Endothelial cell of umbilical vein (primary cell): ENCODE results near the gene HLA-F. TPM values are rescaled to one million over a fixed set of nuclear protein-coding genes. Genes with fewer than 3 reads are reported as not detected.

Experiments
- BruUV-seq: library from RNA; stranded (reverse); fragments of 400-500 nt; replicated peaks from 2 replicates; lab custom pipeline; 2021; lab: Mats Ljungman, UMichigan
- CTCF ChIA-PET: fragments of 300-600, 350-600 bp; sonication (Branson Sonifier 250); formaldehyde crosslinking; loops from one replicate; lab custom pipeline; 2021; ENCODE audit warnings: antibody characterized with exemption, inconsistent platforms; lab: Charles Lee
- POLR2A ChIA-PET: fragments of 300-600, 350-600 bp; sonication (Branson Sonifier 250); formaldehyde crosslinking; loops from one replicate; lab custom pipeline; 2021; ENCODE audit warnings: antibody characterized with exemption, inconsistent platforms; lab: Charles Lee
- DNase-seq: peaks from one replicate; pipeline ENCODE4 v3.0.0-alpha.2; 2011; ENCODE audit warnings: low read depth, low spot score
- FAIRE-seq: peaks from 2 replicates; lab custom pipeline; 2011; peaks lifted over from hg19 to GRCh38; lab: Jason Lieb, UNC
- H2AFZ ChIP-seq: 2 replicates; pipeline ENCODE4 v1.6.0; 2012; ENCODE audit warnings: low read depth, low read length, control low read depth, inconsistent platforms
- H3K27ac ChIP-seq: 2 replicates; pipeline ENCODE4 v1.5.1; 2011; ENCODE audit warnings: low read depth, mild to moderate bottlenecking, control low read depth, low read length, moderate library complexity; ENCODE audit not compliant: insufficient read depth
- H3K27me3 ChIP-seq, 2 experiments: 2 replicates each; pipeline versions ENCODE4 v1.6.0 to v1.6.1; 2011; ENCODE audit warnings: low read length in 2 of 2, mixed read lengths in 1 of 2; ENCODE audit not compliant: control insufficient read depth in 2 of 2, insufficient read depth in 2 of 2
- H3K36me3 ChIP-seq, 2 experiments: 2 replicates in 1 of 2; 3 replicates in 1 of 2; pipeline ENCODE4 v1.5.1; 2011; ENCODE audit warnings: low read length in 2 of 2, mild to moderate bottlenecking in 1 of 2, moderate library complexity in 1 of 2; ENCODE audit not compliant: control insufficient read depth in 2 of 2, insufficient read depth in 2 of 2; ENCODE audit errors: extremely low read depth in 1 of 2
- H3K4me1 ChIP-seq: 3 replicates; pipeline ENCODE4 v1.5.1; 2011; ENCODE audit warnings: mild to moderate bottlenecking, low read length; ENCODE audit not compliant: control insufficient read depth, insufficient read depth; ENCODE audit errors: extremely low read depth
- H3K4me2 ChIP-seq: 2 replicates; pipeline ENCODE4 v1.6.1; 2011; ENCODE audit warnings: low read length, control low read depth, mixed read lengths; ENCODE audit not compliant: insufficient read depth
- H3K4me3 ChIP-seq, 3 experiments: fragments of 200-600 bp in 1 of 3; sonication (generic), shearing (Covaris generic) in 1 of 3; replicated peaks in 1 of 3; 2 replicates each; pipeline ENCODE4 v1.5.1; 2011 to 2016; ENCODE audit warnings: control low read depth in 3 of 3, low read length in 3 of 3, mild to moderate bottlenecking in 2 of 3, inconsistent platforms in 1 of 3, low read depth in 1 of 3, moderate library complexity in 1 of 3; ENCODE audit not compliant: insufficient read depth in 1 of 3
- H3K79me2 ChIP-seq: 2 replicates; pipeline ENCODE4 v1.6.0; 2012; ENCODE audit warnings: low read length, inconsistent platforms; ENCODE audit not compliant: control insufficient read depth, insufficient read depth
- H3K9ac ChIP-seq: replicated peaks from 2 replicates; pipeline ENCODE3; 2011; ENCODE audit warnings: low read length, control low read depth; ENCODE audit not compliant: insufficient read depth; ENCODE audit errors: extremely low read depth
- H3K9me1 ChIP-seq: replicated peaks from 3 replicates; pipeline ENCODE4 v1.6.0; 2011; ENCODE audit warnings: mild to moderate bottlenecking, low read length; ENCODE audit not compliant: control insufficient read depth, insufficient read depth; ENCODE audit errors: extremely low read depth
- H3K9me3 ChIP-seq: replicated peaks from 2 replicates; pipeline ENCODE4 v1.5.1; 2012; ENCODE audit warnings: low read length, inconsistent platforms; ENCODE audit not compliant: control insufficient read depth, insufficient read depth
- H4K20me1 ChIP-seq: replicated peaks from 2 replicates; pipeline ENCODE3; 2011; ENCODE audit warnings: mild to moderate bottlenecking, low read length; ENCODE audit not compliant: control insufficient read depth, insufficient read depth; ENCODE audit errors: extremely low read depth
- EZH2 ChIP-seq: IDR thresholded peaks from 2 replicates; pipeline ENCODE4 v1.6.1; 2012; ENCODE audit warnings: borderline replicate concordance, low read depth, mild to moderate bottlenecking, moderate library complexity, low read length, inconsistent platforms; ENCODE audit not compliant: severe bottlenecking
- FOS ChIP-seq: IDR thresholded peaks from 2 replicates; pipeline ENCODE4 v1.6.1; 2011; ENCODE audit warnings: mild to moderate bottlenecking, low read length, moderate library complexity, borderline replicate concordance; ENCODE audit not compliant: insufficient read depth
- GATA2 ChIP-seq: IDR thresholded peaks from 2 replicates; pipeline ENCODE4 v1.7.0; 2011; ENCODE audit warnings: low read depth, mild to moderate bottlenecking, moderate library complexity, mixed read lengths, low read length; ENCODE audit not compliant: insufficient read length, insufficient read depth
- JUN ChIP-seq: IDR thresholded peaks from 2 replicates; pipeline ENCODE4 v1.6.1; 2011; ENCODE audit warnings: borderline replicate concordance, low read depth; ENCODE audit not compliant: insufficient read length, insufficient read depth
- MYC ChIP-seq: IDR thresholded peaks from one replicate; pipeline ENCODE4 v1.6.1; 2011; ENCODE audit warnings: mild to moderate bottlenecking, low read depth, low read length
- POLR2A ChIP-seq: IDR thresholded peaks from 2 replicates; pipeline ENCODE4 v1.6.1; 2012; ENCODE audit warnings: low read depth, mild to moderate bottlenecking, control low read depth, low read length
- POLR2AphosphoS5 ChIP-seq: IDR thresholded peaks from 2 replicates; pipeline ENCODE4 v1.6.1; 2012; ENCODE audit warnings: low read depth, mild to moderate bottlenecking, control low read depth, low read length, moderate library complexity; ENCODE audit not compliant: insufficient read depth
- dilution Hi-C: fragments of 300-500 bp; cut with MboI; formaldehyde crosslinking; loops from one replicate; pipeline ENCODE4 v1.15.0; 2019; ENCODE audit warnings: low sequenced_read_pairs; ENCODE audit not compliant: extremely low pct_ligation_motif_present
- intact Hi-C: fragments of 100-400 bp; cut with micrococcal nuclease; formaldehyde crosslinking; loops from one replicate; pipeline ENCODE4 v1.10.0; 2022
- polyA plus RNA-seq, 4 experiments: library from polyadenylated mRNA; depleted of rRNA in 3 of 4; stranded (reverse) in 3 of 4; unstranded in 1 of 4; fragments of >200 nt; gene quantifications; 2 replicates each; pipeline versions ENCODE4 v1.2.1 to v1.2.3, GENCODE V29; 2011 to 2012; ENCODE audit warnings: missing spikeins in 1 of 4
- total RNA-seq: library from RNA; stranded (reverse); gene quantifications from 2 replicates; pipeline ENCODE4 v1.2.3, GENCODE V29; 2021
- TF ChIP-seq, protein P1 (sequence below): IDR thresholded peaks from 2 replicates; pipeline ENCODE4 v1.6.1; 2011; ENCODE audit not compliant: insufficient read depth, insufficient read length
- TF ChIP-seq, protein P2 (sequence below), 2 donors: IDR thresholded peaks; 1 replicate in 1 of 2; 2 replicates in 1 of 2; pipeline ENCODE4 v1.5.1; 2011; ENCODE audit warnings: low read length in 2 of 2, mild to moderate bottlenecking in 2 of 2, moderate library complexity in 2 of 2, control low read depth in 1 of 2, inconsistent platforms in 1 of 2, low read depth in 1 of 2; ENCODE audit not compliant: insufficient read depth in 1 of 2; ENCODE audit errors: extremely low read depth in 1 of 2

Gene HLA-F
- total and polyA plus RNA-seq, 2 donors (not counting 3 experiments of a cell fraction or from before 2014, with no cell fraction given), result 1.5 to 1.6 TPM

DNA sequence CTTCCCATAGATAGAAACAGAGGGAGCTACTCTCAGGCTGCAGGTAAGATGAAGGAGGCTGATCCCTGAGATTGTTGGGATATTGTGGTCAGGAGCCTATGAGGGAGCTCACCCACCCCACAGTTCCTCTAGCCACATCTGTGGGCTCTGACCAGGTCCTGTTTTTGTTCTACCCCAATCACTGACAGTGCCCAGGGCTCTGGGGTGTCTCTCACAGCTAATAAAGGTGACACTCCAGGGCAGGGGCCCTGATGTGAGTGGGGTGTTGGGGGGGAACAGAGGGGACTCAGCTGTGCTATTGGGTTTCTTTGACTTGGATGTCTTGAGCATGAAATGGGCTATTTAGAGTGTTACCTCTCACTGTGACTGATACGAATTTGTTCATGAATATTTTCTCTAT lies 2.8 kb downstream of the HLA-F start:
- Histone ChIP-seq H3K27ac (no peak overlapping the region), H3K36me3 (no peaks in the 10 kb centered on the region), H3K4me1 (no peaks in the 10 kb centered on the region), H3K27me3 (peaks cover 13 to 23% of the 10 kb centered on the region in 2 experiments), H3K79me2 (no peaks in the 10 kb centered on the region), H3K4me3 (no peak overlapping the region), H3K4me2 (no peak overlapping the region), H2AFZ (no peak overlapping the region), H3K9me3 (no peaks in the 10 kb centered on the region), H3K9ac (no peak overlapping the region), H3K9me1 (no peaks in the 10 kb centered on the region), H4K20me1 (no peaks in the 10 kb centered on the region)
- TF ChIP-seq GATA2, result no peak
- no peak for TF ChIP-seq POLR2A
- TF ChIP-seq POLR2AphosphoS5, result no peak
- TF ChIP-seq, protein P1, sequence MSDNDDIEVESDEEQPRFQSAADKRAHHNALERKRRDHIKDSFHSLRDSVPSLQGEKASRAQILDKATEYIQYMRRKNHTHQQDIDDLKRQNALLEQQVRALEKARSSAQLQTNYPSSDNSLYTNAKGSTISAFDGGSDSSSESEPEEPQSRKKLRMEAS, result no peak
- TF ChIP-seq MYC, result no peak
- TF ChIP-seq, protein P2, sequence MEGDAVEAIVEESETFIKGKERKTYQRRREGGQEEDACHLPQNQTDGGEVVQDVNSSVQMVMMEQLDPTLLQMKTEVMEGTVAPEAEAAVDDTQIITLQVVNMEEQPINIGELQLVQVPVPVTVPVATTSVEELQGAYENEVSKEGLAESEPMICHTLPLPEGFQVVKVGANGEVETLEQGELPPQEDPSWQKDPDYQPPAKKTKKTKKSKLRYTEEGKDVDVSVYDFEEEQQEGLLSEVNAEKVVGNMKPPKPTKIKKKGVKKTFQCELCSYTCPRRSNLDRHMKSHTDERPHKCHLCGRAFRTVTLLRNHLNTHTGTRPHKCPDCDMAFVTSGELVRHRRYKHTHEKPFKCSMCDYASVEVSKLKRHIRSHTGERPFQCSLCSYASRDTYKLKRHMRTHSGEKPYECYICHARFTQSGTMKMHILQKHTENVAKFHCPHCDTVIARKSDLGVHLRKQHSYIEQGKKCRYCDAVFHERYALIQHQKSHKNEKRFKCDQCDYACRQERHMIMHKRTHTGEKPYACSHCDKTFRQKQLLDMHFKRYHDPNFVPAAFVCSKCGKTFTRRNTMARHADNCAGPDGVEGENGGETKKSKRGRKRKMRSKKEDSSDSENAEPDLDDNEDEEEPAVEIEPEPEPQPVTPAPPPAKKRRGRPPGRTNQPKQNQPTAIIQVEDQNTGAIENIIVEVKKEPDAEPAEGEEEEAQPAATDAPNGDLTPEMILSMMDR (IDR thresholded peaks at IDR 0.05; ENCODE audit: extremely low read depth in 1 of 2, insufficient read depth in 1 of 2, low read depth in 1 of 2, low read length in 2 of 2), result no peak
- TF ChIP-seq EZH2, result no peak
- no peak for TF ChIP-seq JUN
- TF ChIP-seq FOS, result no peak
- DNase-seq, result no peak
- POLR2A ChIA-PET, result no interaction called here
- FAIRE-seq, result no peak
- dilution Hi-C loops, result no loop called here
- intact Hi-C loops, result no loop called here
- CTCF ChIA-PET, result interaction anchor here (1.4 to 2.6 kb wide), 2 partner anchors 9 to 12 kb away, joined by 6 to 11 read pairs; no protein-coding TSS in a partner anchor
- BruUV-seq, result no TSS peak
